HEK293 (cell line): Measurements from ENCODE around the gene PHF23.

ENCODE experiments used
- CTCF ChIA-PET: fragments of 350-600 bp; formaldehyde crosslinking; extraction: SDS; loops from one replicate; lab custom pipeline; 2021; ENCODE audit warnings: antibody characterized with exemption; lab: Yijun Ruan, JAX
- POLR2A ChIA-PET: fragments of 300-600 bp; formaldehyde crosslinking; extraction: SDS; loops from one replicate; lab custom pipeline; 2020; ENCODE audit warnings: antibody characterized with exemption, inconsistent platforms; lab: Yijun Ruan, JAX
- H3K27ac ChIP-seq: fragments of 200-500 bp; sonication (Bioruptor generic); 2 replicates; pipeline ENCODE4 v1.5.1; 2014; ENCODE audit warnings: low read depth, low read length, control low read depth, inconsistent platforms; ENCODE audit errors: extremely low read depth
- H3K36me3 ChIP-seq, 2 experiments: fragments of 200-500 bp in 1 of 2; sonication (Bioruptor generic) in 1 of 2; 1 replicate in 1 of 2; 2 replicates in 1 of 2; pipeline ENCODE4 v1.5.1; 2014 to 2017; ENCODE audit warnings: inconsistent platforms in 2 of 2, low read length in 2 of 2; ENCODE audit not compliant: control insufficient read depth in 2 of 2, insufficient read depth in 1 of 2
- H3K4me1 ChIP-seq: fragments of 200-500 bp; sonication (Bioruptor generic); 2 replicates; pipeline ENCODE4 v1.5.1; 2014; ENCODE audit warnings: mild to moderate bottlenecking, low read length, inconsistent platforms; ENCODE audit not compliant: control insufficient read depth, insufficient read depth
- H3K4me3 ChIP-seq: 2 replicates; pipeline ENCODE4 v1.5.1; 2011; ENCODE audit warnings: low read depth, mild to moderate bottlenecking, control low read depth, low read length, moderate library complexity
- H3K9me3 ChIP-seq: fragments of 200-500 bp; sonication (Bioruptor generic); 2 replicates; pipeline ENCODE4 v1.5.1; 2014; ENCODE audit warnings: low read depth, low read length, inconsistent platforms; ENCODE audit not compliant: control insufficient read depth, insufficient read depth
- EGR2 ChIP-seq: fragments of 450-650 bp; formaldehyde crosslinking; IDR thresholded peaks from 2 replicates; pipeline ENCODE4 v1.5.1; 2016; ENCODE audit warnings: low read depth, missing biosample characterization, missing genetic modification characterization
- GFI1B ChIP-seq: fragments of 450-650 bp; formaldehyde crosslinking; IDR thresholded peaks from 2 replicates; pipeline ENCODE4 v1.5.1; 2016; ENCODE audit warnings: missing biosample characterization, missing genetic modification characterization
- GLI2 ChIP-seq: fragments of 450-650 bp; formaldehyde crosslinking; IDR thresholded peaks from 2 replicates; pipeline ENCODE4; 2017; ENCODE audit warnings: missing biosample characterization, missing genetic modification characterization, low read depth, borderline replicate concordance
- IKZF3 ChIP-seq: fragments of 450-650 bp; IDR thresholded peaks from 2 replicates; pipeline ENCODE4 v1.5.0; 2018; ENCODE audit warnings: missing biosample characterization, mild to moderate bottlenecking, missing genetic modification characterization, moderate library complexity
- KLF1 ChIP-seq: fragments of 450-650 bp; formaldehyde crosslinking; IDR thresholded peaks from 2 replicates; pipeline ENCODE4 v1.5.1; 2016; ENCODE audit warnings: missing biosample characterization, missing genetic modification characterization
- SCRT2 ChIP-seq: fragments of 450-650 bp; formaldehyde crosslinking; IDR thresholded peaks from 2 replicates; pipeline ENCODE4 v1.5.1; 2016; ENCODE audit warnings: missing biosample characterization, missing genetic modification characterization
- SP2 ChIP-seq: fragments of 450-650 bp; formaldehyde crosslinking; IDR thresholded peaks from 2 replicates; pipeline ENCODE4 v1.5.1; 2016; ENCODE audit warnings: missing biosample characterization, missing genetic modification characterization
- TCF7L2 ChIP-seq: IDR thresholded peaks from 2 replicates; pipeline ENCODE4 v1.6.1; 2011; ENCODE audit warnings: low read depth, mild to moderate bottlenecking, inconsistent platforms, low read length, moderate library complexity, borderline replicate concordance
- YY1 ChIP-seq: fragments of 450-650 bp; formaldehyde crosslinking; IDR thresholded peaks from 2 replicates; pipeline ENCODE4 v1.5.1; 2018; ENCODE audit warnings: missing biosample characterization, missing genetic modification characterization
- ZBTB17 ChIP-seq: fragments of 450-650 bp; formaldehyde crosslinking; IDR thresholded peaks from 2 replicates; pipeline ENCODE4 v1.5.1; 2016; ENCODE audit warnings: missing biosample characterization, missing genetic modification characterization
- ZBTB20 ChIP-seq: fragments of 450-650 bp; formaldehyde crosslinking; IDR thresholded peaks from 2 replicates; pipeline ENCODE4 v1.5.1; 2016; ENCODE audit warnings: missing biosample characterization, missing genetic modification characterization
- ZNF132 ChIP-seq: fragments of 450-650 bp; formaldehyde crosslinking; IDR thresholded peaks from 2 replicates; pipeline ENCODE4 v1.5.1; 2017; ENCODE audit warnings: missing biosample characterization, missing genetic modification characterization, borderline replicate concordance
- ZNF138 ChIP-seq: fragments of 450-650 bp; formaldehyde crosslinking; IDR thresholded peaks from 2 replicates; pipeline ENCODE4 v1.5.1; 2016; ENCODE audit warnings: missing biosample characterization, missing genetic modification characterization, borderline replicate concordance
- ZNF140 ChIP-seq: fragments of 450-650 bp; formaldehyde crosslinking; IDR thresholded peaks from 2 replicates; pipeline ENCODE4 v1.5.1; 2016; ENCODE audit warnings: missing biosample characterization, missing genetic modification characterization
- ZNF366 ChIP-seq: fragments of 450-650 bp; formaldehyde crosslinking; conservative IDR thresholded peaks from 2 replicates; pipeline ENCODE4 v1.5.1; 2016; ENCODE audit warnings: missing biosample characterization, missing genetic modification characterization
- ZNF596 ChIP-seq: fragments of 450-650 bp; IDR thresholded peaks from 2 replicates; pipeline ENCODE4 v1.5.0; 2018; ENCODE audit warnings: missing biosample characterization, mild to moderate bottlenecking, missing genetic modification characterization, moderate library complexity
- ZNF76 ChIP-seq: fragments of 450-650 bp; formaldehyde crosslinking; IDR thresholded peaks from 2 replicates; pipeline ENCODE4; 2016; ENCODE audit warnings: low read depth, missing biosample characterization, missing genetic modification characterization, borderline replicate concordance
- TF ChIP-seq, protein P1 (sequence below): fragments of 450-650 bp; formaldehyde crosslinking; conservative IDR thresholded peaks from 2 replicates; pipeline ENCODE4 v1.5.1; 2016; ENCODE audit warnings: low read depth, missing biosample characterization, missing genetic modification characterization
- TF ChIP-seq, protein P2 (sequence below): fragments of 450-650 bp; formaldehyde crosslinking; optimal IDR thresholded peaks from 2 replicates; pipeline ENCODE3; 2016; ENCODE audit warnings: missing biosample characterization, mild to moderate bottlenecking, missing genetic modification characterization
- TF ChIP-seq, protein P3 (sequence below): fragments of 450-650 bp; formaldehyde crosslinking; IDR thresholded peaks from 2 replicates; pipeline ENCODE4 v1.5.1; 2016; ENCODE audit warnings: missing biosample characterization, missing genetic modification characterization
- TF ChIP-seq, protein P4 (sequence below): fragments of 450-650 bp; formaldehyde crosslinking; IDR thresholded peaks from 2 replicates; pipeline ENCODE4 v1.5.1; 2016; ENCODE audit warnings: missing biosample characterization, missing genetic modification characterization, low read depth
- TF ChIP-seq, protein P5 (sequence below): fragments of 450-650 bp; formaldehyde crosslinking; IDR thresholded peaks from 2 replicates; pipeline ENCODE4 v1.5.1; 2016; ENCODE audit warnings: missing biosample characterization, missing genetic modification characterization

PHF23 gene

DNA sequence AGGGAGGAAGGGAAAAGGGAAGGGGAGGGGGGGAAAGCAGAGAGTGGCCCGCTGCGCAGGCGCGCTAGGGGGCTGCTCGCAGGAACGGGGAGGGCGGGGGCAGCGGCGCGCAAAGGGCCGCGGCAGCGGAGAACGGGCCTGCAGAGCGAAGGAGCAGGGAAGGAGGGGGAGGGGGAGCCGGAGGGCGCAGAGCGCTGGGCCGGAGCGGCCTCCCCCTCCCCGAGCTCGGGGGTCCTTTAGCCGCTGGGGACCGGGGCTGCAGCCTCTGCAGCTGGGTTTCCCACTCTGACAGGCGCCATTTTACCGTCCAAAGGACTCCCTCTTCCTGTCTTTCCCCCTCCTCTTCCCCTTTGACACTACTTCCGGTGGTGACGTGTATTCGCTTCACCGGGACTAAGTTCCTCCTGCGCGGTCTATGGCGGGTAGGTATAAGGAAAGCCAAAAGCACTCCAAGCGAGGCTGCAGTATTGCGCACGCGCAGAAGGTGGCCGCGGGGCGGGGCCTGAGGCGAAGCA lies 12.5 kb upstream of the PHF23 start, which contains the start of gene CTDNEP1 (continued):
- TF ChIP-seq, protein P1, sequence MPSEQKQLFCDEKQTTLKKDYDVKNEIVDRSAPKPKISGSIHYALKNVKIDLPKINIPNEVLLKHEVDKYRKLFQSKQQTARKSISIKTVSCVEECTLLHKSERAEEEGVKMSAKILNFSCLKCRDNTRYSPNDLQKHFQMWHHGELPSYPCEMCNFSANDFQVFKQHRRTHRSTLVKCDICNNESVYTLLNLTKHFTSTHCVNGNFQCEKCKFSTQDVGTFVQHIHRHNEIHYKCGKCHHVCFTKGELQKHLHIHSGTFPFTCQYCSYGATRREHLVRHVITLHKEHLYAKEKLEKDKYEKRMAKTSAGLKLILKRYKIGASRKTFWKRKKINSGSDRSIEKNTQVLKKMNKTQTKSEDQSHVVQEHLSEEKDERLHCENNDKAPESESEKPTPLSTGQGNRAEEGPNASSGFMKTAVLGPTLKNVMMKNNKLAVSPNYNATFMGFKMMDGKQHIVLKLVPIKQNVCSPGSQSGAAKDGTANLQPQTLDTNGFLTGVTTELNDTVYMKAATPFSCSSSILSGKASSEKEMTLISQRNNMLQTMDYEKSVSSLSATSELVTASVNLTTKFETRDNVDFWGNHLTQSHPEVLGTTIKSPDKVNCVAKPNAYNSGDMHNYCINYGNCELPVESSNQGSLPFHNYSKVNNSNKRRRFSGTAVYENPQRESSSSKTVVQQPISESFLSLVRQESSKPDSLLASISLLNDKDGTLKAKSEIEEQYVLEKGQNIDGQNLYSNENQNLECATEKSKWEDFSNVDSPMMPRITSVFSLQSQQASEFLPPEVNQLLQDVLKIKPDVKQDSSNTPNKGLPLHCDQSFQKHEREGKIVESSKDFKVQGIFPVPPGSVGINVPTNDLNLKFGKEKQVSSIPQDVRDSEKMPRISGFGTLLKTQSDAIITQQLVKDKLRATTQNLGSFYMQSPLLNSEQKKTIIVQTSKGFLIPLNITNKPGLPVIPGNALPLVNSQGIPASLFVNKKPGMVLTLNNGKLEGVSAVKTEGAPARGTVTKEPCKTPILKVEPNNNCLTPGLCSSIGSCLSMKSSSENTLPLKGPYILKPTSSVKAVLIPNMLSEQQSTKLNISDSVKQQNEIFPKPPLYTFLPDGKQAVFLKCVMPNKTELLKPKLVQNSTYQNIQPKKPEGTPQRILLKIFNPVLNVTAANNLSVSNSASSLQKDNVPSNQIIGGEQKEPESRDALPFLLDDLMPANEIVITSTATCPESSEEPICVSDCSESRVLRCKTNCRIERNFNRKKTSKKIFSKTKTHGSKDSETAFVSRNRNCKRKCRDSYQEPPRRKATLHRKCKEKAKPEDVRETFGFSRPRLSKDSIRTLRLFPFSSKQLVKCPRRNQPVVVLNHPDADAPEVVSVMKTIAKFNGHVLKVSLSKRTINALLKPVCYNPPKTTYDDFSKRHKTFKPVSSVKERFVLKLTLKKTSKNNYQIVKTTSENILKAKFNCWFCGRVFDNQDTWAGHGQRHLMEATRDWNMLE (tag by site-specific recombination) = peak; percentile 69
- TF ChIP-seq ZNF366 (tag by site-specific recombination) = peak; percentile 47; the same call in 1 of the 2 replicates
- TF ChIP-seq, all 188 proteins: peak for 16

DNA sequence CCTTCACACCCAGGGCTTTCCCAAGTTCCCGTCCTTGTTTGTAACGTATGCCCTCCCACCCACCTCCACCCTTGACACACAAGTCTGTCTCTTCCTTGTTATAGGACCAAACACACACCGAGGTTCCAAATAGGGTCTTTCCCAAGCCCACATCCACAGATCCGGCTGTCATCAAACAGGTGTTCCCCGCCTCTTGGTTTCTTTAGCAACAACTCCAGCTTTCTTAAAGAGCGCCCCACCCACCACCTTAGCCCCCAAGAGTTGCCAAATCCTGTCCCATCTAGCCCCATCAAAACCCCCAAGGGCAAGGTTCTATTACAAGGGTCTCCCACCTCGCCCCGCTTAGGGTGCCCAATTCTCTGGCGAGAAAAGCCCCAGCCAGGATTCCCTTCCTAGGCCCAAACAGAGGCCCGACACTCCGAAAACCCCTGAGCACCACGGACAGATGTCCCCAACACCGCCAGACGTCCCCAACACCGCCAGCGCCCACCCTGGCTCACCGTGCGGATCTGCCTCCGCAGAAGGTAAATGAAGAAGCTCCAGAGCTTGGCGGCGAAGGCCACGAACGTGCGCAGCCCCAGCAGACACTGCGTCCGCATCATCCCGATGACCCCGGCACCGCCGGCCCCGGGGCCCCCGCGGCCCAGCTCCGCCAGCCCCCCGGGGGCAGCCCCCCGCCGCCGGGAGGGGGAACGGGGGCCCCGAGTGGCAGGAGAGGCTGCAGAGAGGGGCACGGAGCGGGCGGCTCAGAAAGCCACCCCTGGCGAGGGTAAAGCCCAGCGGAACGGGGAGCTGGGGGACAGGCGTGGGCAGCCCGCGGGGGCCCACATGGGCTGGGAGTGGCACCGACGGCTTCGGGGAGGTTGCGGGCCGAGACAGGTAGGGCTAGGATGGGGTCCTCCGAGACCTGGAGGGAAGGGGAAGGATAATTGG lies 11.7 kb upstream of the PHF23 start:
- CTCF ChIA-PET = interaction anchor here (0.6 to 1.6 kb wide), 5 partner anchors 15 to 844 kb away, joined by 3 to 6 read pairs (median 4); partner anchors contain the start of gene SLC2A4
- Histone ChIP-seq H3K27ac (peak overlapping the region; percentile 92), H3K4me3 (peak overlapping the region; percentile 75), H3K9me3 (no peaks in the 10 kb centered on the region), H3K4me1 (peaks cover 13% of the 10 kb centered on the region; the same call in 1 of the 2 replicates), H3K36me3 (peaks cover 38 to 51% of the 10 kb centered on the region in 2 experiments)
- POLR2A ChIA-PET = interaction anchor here (0.6 to 2.0 kb wide), 8 partner anchors 10 to 79 kb away, joined by 3 to 33 read pairs (median 6); partner anchors contain the start of genes ACADVL, DLG4, DVL2 and GABARAP
- TF ChIP-seq GFI1B (tag by site-specific recombination) (no peak), ZNF140 (tag by site-specific recombination) (no peak), ZNF596 (tag by site-specific recombination) (0 out of 2 replicates have a peak, but pooled peaks have one; percentile 15), SP2 (tag by site-specific recombination) (peak; percentile 43; the same call in 1 of the 2 replicates), EGR2 (tag by site-specific recombination) (0 out of 2 replicates have a peak, but pooled peaks have one; percentile 37), ZNF138 (tag by site-specific recombination) (no peak), KLF1 (tag by site-specific recombination) (0 out of 2 replicates have a peak, but pooled peaks have one; percentile 28), YY1 (tag by site-specific recombination) (no peak), ZNF76 (tag by site-specific recombination) (peak; percentile 49; the same call in 1 of the 2 replicates), SCRT2 (tag by site-specific recombination) (peak; percentile 94), TCF7L2 (no peak), ZNF132 (tag by site-specific recombination) (no peak), IKZF3 (no peak), ZBTB20 (tag by site-specific recombination) (peak; percentile 49; the same call in 1 of the 2 replicates), GLI2 (no peak), ZBTB17 (0 out of 2 replicates have a peak, but pooled peaks have one; percentile 10)
- TF ChIP-seq, protein P2, sequence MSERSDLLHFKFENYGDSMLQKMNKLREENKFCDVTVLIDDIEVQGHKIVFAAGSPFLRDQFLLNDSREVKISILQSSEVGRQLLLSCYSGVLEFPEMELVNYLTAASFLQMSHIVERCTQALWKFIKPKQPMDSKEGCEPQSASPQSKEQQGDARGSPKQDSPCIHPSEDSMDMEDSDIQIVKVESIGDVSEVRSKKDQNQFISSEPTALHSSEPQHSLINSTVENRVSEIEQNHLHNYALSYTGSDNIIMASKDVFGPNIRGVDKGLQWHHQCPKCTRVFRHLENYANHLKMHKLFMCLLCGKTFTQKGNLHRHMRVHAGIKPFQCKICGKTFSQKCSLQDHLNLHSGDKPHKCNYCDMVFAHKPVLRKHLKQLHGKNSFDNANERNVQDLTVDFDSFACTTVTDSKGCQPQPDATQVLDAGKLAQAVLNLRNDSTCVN (tag by site-specific recombination) = no peak
- TF ChIP-seq, protein P3, sequence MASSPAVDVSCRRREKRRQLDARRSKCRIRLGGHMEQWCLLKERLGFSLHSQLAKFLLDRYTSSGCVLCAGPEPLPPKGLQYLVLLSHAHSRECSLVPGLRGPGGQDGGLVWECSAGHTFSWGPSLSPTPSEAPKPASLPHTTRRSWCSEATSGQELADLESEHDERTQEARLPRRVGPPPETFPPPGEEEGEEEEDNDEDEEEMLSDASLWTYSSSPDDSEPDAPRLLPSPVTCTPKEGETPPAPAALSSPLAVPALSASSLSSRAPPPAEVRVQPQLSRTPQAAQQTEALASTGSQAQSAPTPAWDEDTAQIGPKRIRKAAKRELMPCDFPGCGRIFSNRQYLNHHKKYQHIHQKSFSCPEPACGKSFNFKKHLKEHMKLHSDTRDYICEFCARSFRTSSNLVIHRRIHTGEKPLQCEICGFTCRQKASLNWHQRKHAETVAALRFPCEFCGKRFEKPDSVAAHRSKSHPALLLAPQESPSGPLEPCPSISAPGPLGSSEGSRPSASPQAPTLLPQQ (tag by site-specific recombination) = no peak
- TF ChIP-seq, protein P4, sequence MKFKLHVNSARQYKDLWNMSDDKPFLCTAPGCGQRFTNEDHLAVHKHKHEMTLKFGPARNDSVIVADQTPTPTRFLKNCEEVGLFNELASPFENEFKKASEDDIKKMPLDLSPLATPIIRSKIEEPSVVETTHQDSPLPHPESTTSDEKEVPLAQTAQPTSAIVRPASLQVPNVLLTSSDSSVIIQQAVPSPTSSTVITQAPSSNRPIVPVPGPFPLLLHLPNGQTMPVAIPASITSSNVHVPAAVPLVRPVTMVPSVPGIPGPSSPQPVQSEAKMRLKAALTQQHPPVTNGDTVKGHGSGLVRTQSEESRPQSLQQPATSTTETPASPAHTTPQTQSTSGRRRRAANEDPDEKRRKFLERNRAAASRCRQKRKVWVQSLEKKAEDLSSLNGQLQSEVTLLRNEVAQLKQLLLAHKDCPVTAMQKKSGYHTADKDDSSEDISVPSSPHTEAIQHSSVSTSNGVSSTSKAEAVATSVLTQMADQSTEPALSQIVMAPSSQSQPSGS (tag by site-specific recombination) = no peak
- TF ChIP-seq, protein P5, sequence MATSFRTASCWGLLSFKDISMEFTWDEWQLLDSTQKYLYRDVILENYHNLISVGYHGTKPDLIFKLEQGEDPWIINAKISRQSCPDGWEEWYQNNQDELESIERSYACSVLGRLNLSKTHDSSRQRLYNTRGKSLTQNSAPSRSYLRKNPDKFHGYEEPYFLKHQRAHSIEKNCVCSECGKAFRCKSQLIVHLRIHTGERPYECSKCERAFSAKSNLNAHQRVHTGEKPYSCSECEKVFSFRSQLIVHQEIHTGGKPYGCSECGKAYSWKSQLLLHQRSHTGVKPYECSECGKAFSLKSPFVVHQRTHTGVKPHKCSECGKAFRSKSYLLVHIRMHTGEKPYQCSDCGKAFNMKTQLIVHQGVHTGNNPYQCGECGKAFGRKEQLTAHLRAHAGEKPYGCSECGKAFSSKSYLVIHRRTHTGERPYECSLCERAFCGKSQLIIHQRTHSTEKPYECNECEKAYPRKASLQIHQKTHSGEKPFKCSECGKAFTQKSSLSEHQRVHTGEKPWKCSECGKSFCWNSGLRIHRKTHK (tag by site-specific recombination) = no peak
